NCI-H2081 (cell line): ENCODE data around the gene SOX6.
"Not testable (repeated sequence)": the region's sequence is repeated elsewhere in the genome, so short reads cannot be mapped to it uniquely, and the experiment has no call there.

ENCODE experiments used
- DNase-seq, 2 experiments: peaks; one replicate each; lab custom pipeline; 2025; lab: John Stamatoyannopoulos, UW

The SOX6 gene

GRCh38 chr11:15929371-15929901 is 426.9 kb downstream of the SOX6 start:
- DNase-seq, result no peak

DNA sequence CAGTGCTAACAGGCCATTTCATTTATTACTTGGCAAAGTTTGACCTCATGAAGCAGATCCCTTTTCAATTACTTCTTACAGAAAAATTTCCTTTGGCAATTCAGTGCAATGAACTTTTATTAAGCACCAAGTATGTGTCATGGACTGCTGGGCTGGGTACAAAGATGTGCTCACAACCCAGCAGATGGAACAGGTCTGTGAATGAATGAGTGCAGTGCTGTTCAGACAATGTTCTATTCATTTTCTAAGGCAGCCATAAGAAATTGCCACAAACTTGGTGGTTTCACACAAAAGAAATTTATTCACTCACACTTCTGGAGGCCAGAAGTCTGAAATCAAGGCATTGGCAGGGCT is 428.5 kb downstream of the SOX6 start:
- DNase-seq, result no peak

GRCh38 chr11:15927196-15927863 is 429.0 kb downstream of the SOX6 start:
- DNase-seq, result no peak

GRCh38 chr11:15926071-15926470 is 430.3 kb downstream of the SOX6 start:
- no peak for DNase-seq

DNA sequence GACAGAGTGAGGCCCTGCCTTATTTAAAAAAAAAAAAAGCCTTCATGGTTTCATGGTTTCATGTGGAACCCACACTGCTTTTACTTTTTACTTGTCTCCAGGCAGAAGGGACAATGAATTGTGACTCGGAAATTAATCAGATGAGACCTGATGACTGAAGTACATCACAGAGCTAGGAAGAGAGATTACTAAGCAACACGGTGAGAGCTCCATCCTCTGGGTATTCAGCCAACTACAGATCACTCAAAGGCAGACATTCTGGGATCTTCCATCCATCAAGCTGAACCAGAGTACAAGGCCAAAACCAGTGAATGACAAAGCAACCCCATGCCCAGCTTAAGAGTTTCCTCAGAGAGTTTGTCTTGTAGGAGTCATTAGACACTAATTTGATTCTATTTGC is 433.2 kb downstream of the SOX6 start:
- DNase-seq, result no peak

DNA sequence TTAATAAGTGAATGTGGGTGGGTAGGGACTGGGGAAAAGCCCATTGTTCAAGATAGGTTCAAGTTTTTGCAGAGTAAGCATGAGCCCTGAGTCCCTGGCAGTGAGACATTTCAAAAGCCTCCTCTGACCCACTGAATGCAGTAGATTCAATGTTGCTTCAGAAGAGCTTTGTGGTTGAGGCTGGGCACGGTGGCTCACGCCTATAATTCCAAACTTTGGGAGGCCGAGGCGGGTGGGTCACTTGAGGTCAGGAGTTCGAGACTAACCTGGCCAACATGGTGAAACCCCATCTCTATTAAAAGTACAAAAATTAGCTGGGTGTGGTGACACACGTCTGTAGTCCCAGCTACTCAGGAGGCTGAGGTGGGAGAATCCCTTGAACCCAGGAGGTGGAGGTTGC is 433.6 kb downstream of the SOX6 start:
- not testable (repeated sequence) for DNase-seq

DNA sequence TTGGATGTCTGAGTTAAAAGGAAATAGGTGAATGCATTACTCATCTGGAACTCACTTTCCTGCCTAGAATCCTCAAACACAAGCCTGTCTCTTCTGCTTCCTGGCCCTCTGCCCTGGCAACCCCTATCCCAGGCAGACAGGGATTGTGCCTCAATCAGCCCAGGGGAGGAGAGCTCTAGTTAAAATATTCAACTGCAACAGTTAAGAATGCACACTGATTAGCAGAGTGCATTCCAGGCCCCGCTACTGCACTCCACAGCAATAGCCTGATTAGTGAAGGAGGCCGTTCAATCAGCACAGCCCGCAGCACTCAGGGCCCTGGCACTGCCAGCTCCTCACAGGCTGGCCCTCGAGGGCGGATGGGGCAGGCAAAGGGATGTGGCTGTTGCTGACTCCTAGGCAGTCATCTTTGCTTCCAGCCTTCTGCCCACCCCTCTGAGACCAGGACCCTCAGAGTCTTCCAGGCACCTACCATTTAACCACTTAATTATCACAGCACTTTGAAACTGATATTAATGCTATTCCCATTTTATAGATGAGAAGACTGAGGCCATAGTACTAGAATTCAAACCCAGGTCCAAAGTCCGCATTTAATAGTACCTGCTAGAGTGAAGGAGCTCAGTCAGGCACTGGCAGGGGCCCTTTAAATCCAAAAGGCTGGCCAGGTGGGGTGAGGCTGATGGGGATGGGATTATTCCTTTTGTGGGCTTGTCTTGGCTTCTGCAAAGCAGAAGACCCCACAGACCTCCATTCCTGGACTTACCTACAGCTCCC is 435.3 kb downstream of the SOX6 start:
- no peak for DNase-seq

DNA sequence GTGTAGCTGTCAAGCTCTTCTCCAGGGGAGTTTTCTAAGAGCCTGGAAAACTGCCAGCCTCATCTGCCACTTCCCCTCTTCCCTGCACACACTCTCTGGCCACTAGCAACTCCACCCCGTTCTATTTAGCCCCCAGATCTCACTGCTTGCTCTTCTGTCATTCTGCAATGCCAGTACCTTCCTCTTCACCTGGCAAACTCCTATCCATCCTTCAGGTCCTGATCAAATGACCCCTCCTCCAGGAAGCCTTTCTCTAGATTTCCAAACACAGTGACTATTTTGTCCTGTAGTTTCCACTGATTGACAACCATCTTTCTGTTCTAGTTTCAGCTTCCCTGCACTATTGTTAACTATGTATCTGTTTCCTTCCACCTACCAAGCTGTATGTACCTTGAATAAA is 437.7 kb downstream of the SOX6 start:
- no peak for DNase-seq

GRCh38 chr11:15918212-15918611 is 438.1 kb downstream of the SOX6 start:
- peak; percentile 89 to 97 for DNase-seq
